GM13977 (cell line): Measurements from ENCODE around the gene MIER3.
"Not testable (repeated sequence)": the region's sequence is repeated elsewhere in the genome, so short reads cannot be mapped to it uniquely, and the experiment has no call there.

ENCODE experiments used
- DNase-seq: peaks from one replicate; pipeline ENCODE4 v3.0.0; 2012; ENCODE audit warnings: low spot score
- CTCF ChIP-seq: IDR thresholded peaks from 2 replicates; pipeline ENCODE4 v1.5.1; 2012; ENCODE audit warnings: mild to moderate bottlenecking, control low read depth; ENCODE audit not compliant: insufficient read depth; ENCODE audit errors: extremely low read depth, missing control alignments
- in situ Hi-C: fragments of 300-500 bp; cut with MboI; formaldehyde crosslinking; loops from one replicate; pipeline ENCODE4 v1.12.0; 2022; ENCODE audit warnings: low sequenced_read_pairs, low pct_unique_long_range_greater_than_20kb, mixed read lengths, inconsistent platforms; ENCODE audit not compliant: unreplicated experiment

MIER3 gene

GRCh38 chr5:56986626-56986947 lies 34.7 kb upstream of the MIER3 start:
- no peak for TF ChIP-seq CTCF
- in situ Hi-C loops: no loop called here
- no peak for DNase-seq

GRCh38 chr5:56985936-56986625 lies 34.2 kb upstream of the MIER3 start:
- no peak for DNase-seq
- no peak for TF ChIP-seq CTCF
- in situ Hi-C loops: no loop called here

- no peak for DNase-seq
- in situ Hi-C loops: no loop called here
Measured at GRCh38 chr5:56984445-56984844, 32.5 kb upstream of the MIER3 start.

GRCh38 chr5:56983593-56984361 lies 31.9 kb upstream of the MIER3 start:
- TF ChIP-seq CTCF: no peak
- DNase-seq: peak; percentile 9
- in situ Hi-C loops: no loop called here

More at GRCh38 chr5:56984445-56984844, 32.5 kb upstream of the MIER3 start:
- no peak for TF ChIP-seq CTCF

GRCh38 chr5:56981548-56982315 lies 29.8 kb upstream of the MIER3 start:
- no peak for TF ChIP-seq CTCF
- no peak for DNase-seq
- in situ Hi-C loops: no loop called here

GRCh38 chr5:56979968-56980367 lies 28.0 kb upstream of the MIER3 start:
- no peak for TF ChIP-seq CTCF
- in situ Hi-C loops: no loop called here
- DNase-seq: no peak

- DNase-seq, in situ Hi-C loops: not testable (repeated sequence)
Measured at GRCh38 chr5:56979526-56979925, 27.6 kb upstream of the MIER3 start.
